GM12865 (cell line): ENCODE measurements around the gene SRSF9.

Experiments used
- DNase-seq: peaks from one replicate; pipeline ENCODE4 v3.0.0; 2010; ENCODE audit warnings: low read depth
- H3K4me3 ChIP-seq: 2 replicates; pipeline ENCODE4 v1.5.1; 2011; ENCODE audit warnings: mild to moderate bottlenecking, low read depth, low read length, control low read depth
- CTCF ChIP-seq: IDR thresholded peaks from 2 replicates; pipeline ENCODE4 v1.5.1; 2011; ENCODE audit warnings: low read length, control low read depth, low read depth, inconsistent platforms; ENCODE audit not compliant: insufficient read depth; ENCODE audit errors: missing control alignments

Gene SRSF9

GRCh38 chr12:120498870-120499515 lies 29.4 kb upstream of the SRSF9 start:
- no peak for DNase-seq
- H3K4me3 ChIP-seq, result no peak overlapping the region
- TF ChIP-seq CTCF, result no peak

GRCh38 chr12:120497524-120498150 lies 28.1 kb upstream of the SRSF9 start:
- H3K4me3 ChIP-seq, result peak overlapping the region; percentile 90
- DNase-seq, result no peak
- TF ChIP-seq CTCF, result no peak

- TF ChIP-seq CTCF, result peak; percentile 7
- DNase-seq, result peak; percentile 58
- H3K4me3 ChIP-seq, result peak overlapping the region; percentile 90
Observed at GRCh38 chr12:120496413-120497340, 27.1 kb upstream of the SRSF9 start.

- H3K4me3 ChIP-seq, result peak within 1 kb of the TSS; percentile 90
- TF ChIP-seq CTCF, result no peak
- peak; percentile 98 for DNase-seq
Observed at GRCh38 chr12:120495731-120496412, 26.3 kb upstream of the SRSF9 start, which contains the start of gene DYNLL1. Gene DYNLL1 (plus strand): TSS chr12:120496113. CDS start chr12:120496422, 309 bp downstream.

GRCh38 chr12:120495186-120495730 lies 25.7 kb upstream of the SRSF9 start:
- no peak for TF ChIP-seq CTCF
- peak overlapping the region; percentile 90 for H3K4me3 ChIP-seq
- DNase-seq, result no peak

GRCh38 chr12:120490833-120491512 lies 21.4 kb upstream of the SRSF9 start:
- H3K4me3 ChIP-seq, result no peak overlapping the region
- no peak for DNase-seq
- TF ChIP-seq CTCF, result no peak
